ENCODE results near the gene TEX38. TPM values are rescaled to one million over a fixed set of nuclear protein-coding genes. Genes with fewer than 3 reads are reported as not detected.

TEX38 gene
- total RNA-seq, 2 donors from 2014 or later, result not detected

GRCh38 chr1:46697053-46697452 is 25.4 kb downstream of the TEX38 start:
- Histone ChIP-seq H3K27ac (no peak overlapping the region), H3K9me3 (no peaks in the 10 kb centered on the region), H3K36me3 (peaks cover 18% of the 10 kb centered on the region), H3K27me3 (replicated peaks; ENCODE audit: insufficient read depth) (no peaks in the 10 kb centered on the region), H3K4me3 (no peak overlapping the region), H3K4me1 (ENCODE audit: control insufficient read depth in 1 of 2, low read depth in 2 of 2) (peaks cover 0 to 10% of the 10 kb centered on the region in 2 donors)
- ATAC-seq (ENCODE audit: insufficient number of reproducible peaks, low FRiP score, low read depth), result no peak
- no peak for DNase-seq (ENCODE audit: low spot score)
- TF ChIP-seq, protein P1, sequence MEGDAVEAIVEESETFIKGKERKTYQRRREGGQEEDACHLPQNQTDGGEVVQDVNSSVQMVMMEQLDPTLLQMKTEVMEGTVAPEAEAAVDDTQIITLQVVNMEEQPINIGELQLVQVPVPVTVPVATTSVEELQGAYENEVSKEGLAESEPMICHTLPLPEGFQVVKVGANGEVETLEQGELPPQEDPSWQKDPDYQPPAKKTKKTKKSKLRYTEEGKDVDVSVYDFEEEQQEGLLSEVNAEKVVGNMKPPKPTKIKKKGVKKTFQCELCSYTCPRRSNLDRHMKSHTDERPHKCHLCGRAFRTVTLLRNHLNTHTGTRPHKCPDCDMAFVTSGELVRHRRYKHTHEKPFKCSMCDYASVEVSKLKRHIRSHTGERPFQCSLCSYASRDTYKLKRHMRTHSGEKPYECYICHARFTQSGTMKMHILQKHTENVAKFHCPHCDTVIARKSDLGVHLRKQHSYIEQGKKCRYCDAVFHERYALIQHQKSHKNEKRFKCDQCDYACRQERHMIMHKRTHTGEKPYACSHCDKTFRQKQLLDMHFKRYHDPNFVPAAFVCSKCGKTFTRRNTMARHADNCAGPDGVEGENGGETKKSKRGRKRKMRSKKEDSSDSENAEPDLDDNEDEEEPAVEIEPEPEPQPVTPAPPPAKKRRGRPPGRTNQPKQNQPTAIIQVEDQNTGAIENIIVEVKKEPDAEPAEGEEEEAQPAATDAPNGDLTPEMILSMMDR (IDR thresholded peaks at IDR 0.05), result no peak

- H3K36me3 ChIP-seq, result peaks cover 15% of the 10 kb centered on the region
- no peaks in the 10 kb centered on the region for H3K4me1 ChIP-seq (ENCODE audit: control insufficient read depth in 1 of 2, low read depth in 2 of 2)
- H3K27ac ChIP-seq, result no peak overlapping the region
- no peak for ATAC-seq (ENCODE audit: insufficient number of reproducible peaks, low FRiP score, low read depth)
- DNase-seq (ENCODE audit: low spot score), result no peak
- H3K27me3 ChIP-seq (replicated peaks; ENCODE audit: insufficient read depth), result no peaks in the 10 kb centered on the region
- H3K4me3 ChIP-seq, result no peak overlapping the region
- TF ChIP-seq, protein P1 (IDR thresholded peaks at IDR 0.05), result no peak
- H3K9me3 ChIP-seq, result no peaks in the 10 kb centered on the region
Measured at GRCh38 chr1:46699666-46700065, 28.0 kb downstream of the TEX38 start.

- no peak overlapping the region for H3K4me3 ChIP-seq
- H3K36me3 ChIP-seq, result peaks cover 11% of the 10 kb centered on the region
- ATAC-seq (ENCODE audit: insufficient number of reproducible peaks, low FRiP score, low read depth), result no peak
- no peaks in the 10 kb centered on the region for H3K9me3 ChIP-seq
- TF ChIP-seq, protein P1 (IDR thresholded peaks at IDR 0.05), result no peak
- no peaks in the 10 kb centered on the region for H3K27me3 ChIP-seq (replicated peaks; ENCODE audit: insufficient read depth)
- H3K27ac ChIP-seq, result no peak overlapping the region
- H3K4me1 ChIP-seq (ENCODE audit: control insufficient read depth in 1 of 2, low read depth in 2 of 2), result no peaks in the 10 kb centered on the region
- no peak for DNase-seq (ENCODE audit: low spot score)
Measured at GRCh38 chr1:46703927-46704641, 32.4 kb downstream of the TEX38 start.

- DNase-seq (ENCODE audit: low spot score) (no peak), ATAC-seq (ENCODE audit: insufficient number of reproducible peaks, low FRiP score, low read depth) (no peak)
- Histone ChIP-seq H3K27me3 (replicated peaks; ENCODE audit: insufficient read depth) (no peaks in the 10 kb centered on the region), H3K36me3 (peaks cover 11% of the 10 kb centered on the region), H3K9me3 (no peaks in the 10 kb centered on the region), H3K4me3 (no peak overlapping the region), H3K27ac (no peak overlapping the region), H3K4me1 (ENCODE audit: control insufficient read depth in 1 of 2, low read depth in 2 of 2) (no peaks in the 10 kb centered on the region)
- TF ChIP-seq, protein P1 (IDR thresholded peaks at IDR 0.05), result no peak
Measured at GRCh38 chr1:46705408-46705807, 33.8 kb downstream of the TEX38 start.

GRCh38 chr1:46708121-46708520 is 36.5 kb downstream of the TEX38 start:
- ATAC-seq (ENCODE audit: insufficient number of reproducible peaks, low FRiP score, low read depth), result no peak
- Histone ChIP-seq H3K27me3 (replicated peaks; ENCODE audit: insufficient read depth) (no peaks in the 10 kb centered on the region), H3K4me1 (ENCODE audit: control insufficient read depth in 1 of 2, low read depth in 2 of 2) (no peaks in the 10 kb centered on the region), H3K4me3 (no peak overlapping the region), H3K36me3 (peaks cover 13% of the 10 kb centered on the region), H3K27ac (no peak overlapping the region), H3K9me3 (no peaks in the 10 kb centered on the region)
- TF ChIP-seq, protein P1 (IDR thresholded peaks at IDR 0.05), result no peak
- DNase-seq (ENCODE audit: low spot score), result no peak

Measured in thoracic aorta (tissue), 2 donors.